Activated CD8-positive, alpha-beta T cell treated with anti-CD3 and anti-CD28 coated beads for 36 hours (primary cell): ENCODE measurements around the gene VTI1A. TPM values are rescaled to one million over a fixed set of nuclear protein-coding genes. Genes with fewer than 3 reads are reported as not detected.

Source experiments
- ATAC-seq: fragments of 200-7000 bp; cut with Tn5 transposase; one replicate; pipeline ENCODE4 v1.10.0; 2021; ENCODE audit warnings: mild to moderate bottlenecking, moderate library complexity
- CTCF ChIA-PET: fragments of 350-600 bp; sonication (Branson Sonifier 250); formaldehyde crosslinking; loops from one replicate; lab custom pipeline; 2021; ENCODE audit warnings: antibody characterized with exemption; lab: Charles Lee
- POLR2A ChIA-PET: fragments of 350-600 bp; sonication (Branson Sonifier 250); formaldehyde crosslinking; loops from one replicate; lab custom pipeline; 2021; ENCODE audit warnings: antibody characterized with exemption; lab: Charles Lee
- DNase-seq: peaks from one replicate; pipeline ENCODE4 v3.0.0-alpha.2; 2020
- H3K27ac Mint-ChIP-seq: one replicate; pipeline ENCODE4 v1.8.0; 2021; ENCODE audit warnings: mild to moderate bottlenecking, mixed read lengths
- H3K27me3 Mint-ChIP-seq: one replicate; pipeline ENCODE4 v1.8.0; 2021; ENCODE audit warnings: mixed read lengths
- H3K36me3 Mint-ChIP-seq: one replicate; pipeline ENCODE4 v1.8.0; 2021; ENCODE audit warnings: low read depth, mixed read lengths
- H3K4me1 Mint-ChIP-seq: one replicate; pipeline ENCODE4 v1.8.0; 2021; ENCODE audit warnings: low read depth, mixed read lengths
- H3K4me3 Mint-ChIP-seq: one replicate; pipeline ENCODE4 v1.8.0; 2021; ENCODE audit warnings: mild to moderate bottlenecking, moderate library complexity, mixed read lengths
- H3K9me3 Mint-ChIP-seq: one replicate; pipeline ENCODE4 v1.8.0; 2021; ENCODE audit warnings: mixed read lengths
- intact Hi-C: fragments of 100-400 bp; cut with micrococcal nuclease; formaldehyde crosslinking; loops from one replicate; pipeline ENCODE4 v1.10.0; 2022
- total RNA-seq, 2 experiments: library from RNA; stranded (reverse); gene quantifications; one replicate each; pipeline ENCODE4 v1.2.3, GENCODE V29; 2021
- TF ChIP-seq, protein P1 (sequence below): fragments of 200-600 bp; IDR thresholded peaks from one replicate; pipeline ENCODE4 v1.8.0; 2022; ENCODE audit warnings: antibody characterized with exemption, mild to moderate bottlenecking

Gene VTI1A
- total RNA-seq, 2 experiments from 2014 or later: 29.4 to 30.0 TPM

DNA sequence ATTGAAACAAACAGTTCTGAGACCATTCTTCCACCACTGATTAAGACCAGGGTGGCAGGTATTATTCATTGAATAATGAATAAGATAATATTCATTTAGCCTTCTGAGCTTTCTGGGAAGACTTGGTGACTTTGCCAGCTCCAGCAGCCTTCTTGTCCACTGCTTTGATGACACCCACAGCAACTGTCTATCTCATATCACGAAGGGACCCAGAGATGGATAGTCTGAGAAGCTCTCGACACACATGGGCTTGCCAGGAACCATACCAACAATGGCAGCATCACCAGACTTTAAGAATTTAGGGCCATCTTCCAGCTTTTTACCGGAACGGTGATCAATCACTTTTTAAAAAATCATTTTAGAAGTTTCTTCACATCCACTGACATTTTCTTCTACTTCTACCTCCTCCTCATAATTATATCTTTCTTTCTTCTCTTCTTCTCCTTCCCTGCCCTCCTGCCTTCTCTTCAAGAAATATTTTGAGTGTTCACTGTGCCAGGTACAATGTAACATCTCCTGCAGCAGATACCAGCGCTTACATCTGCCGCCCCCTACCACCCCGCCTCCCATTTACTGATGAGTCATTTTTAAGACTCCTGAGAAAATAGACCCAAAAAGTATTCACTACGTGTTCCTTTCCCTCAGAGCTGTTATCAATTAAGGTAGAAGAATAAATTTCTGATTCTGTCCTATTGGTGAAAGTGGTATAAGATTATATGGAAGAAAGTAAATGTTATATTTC is 101.7 kb downstream of the VTI1A start:
- ATAC-seq (no peak), DNase-seq (no peak)
- H3K9me3 Mint-ChIP-seq: no peaks in the 10 kb centered on the region
- H3K36me3 Mint-ChIP-seq: peaks cover 11% of the 10 kb centered on the region
- peaks cover 2% of the 10 kb centered on the region for H3K4me1 Mint-ChIP-seq
- H3K4me3 Mint-ChIP-seq: no peak overlapping the region
- ChIA-PET POLR2A (no interaction called here), CTCF (no interaction called here)
- no peak overlapping the region for H3K27ac Mint-ChIP-seq
- intact Hi-C loops: no loop called here
- H3K27me3 Mint-ChIP-seq: no peaks in the 10 kb centered on the region
- TF ChIP-seq, protein P1, sequence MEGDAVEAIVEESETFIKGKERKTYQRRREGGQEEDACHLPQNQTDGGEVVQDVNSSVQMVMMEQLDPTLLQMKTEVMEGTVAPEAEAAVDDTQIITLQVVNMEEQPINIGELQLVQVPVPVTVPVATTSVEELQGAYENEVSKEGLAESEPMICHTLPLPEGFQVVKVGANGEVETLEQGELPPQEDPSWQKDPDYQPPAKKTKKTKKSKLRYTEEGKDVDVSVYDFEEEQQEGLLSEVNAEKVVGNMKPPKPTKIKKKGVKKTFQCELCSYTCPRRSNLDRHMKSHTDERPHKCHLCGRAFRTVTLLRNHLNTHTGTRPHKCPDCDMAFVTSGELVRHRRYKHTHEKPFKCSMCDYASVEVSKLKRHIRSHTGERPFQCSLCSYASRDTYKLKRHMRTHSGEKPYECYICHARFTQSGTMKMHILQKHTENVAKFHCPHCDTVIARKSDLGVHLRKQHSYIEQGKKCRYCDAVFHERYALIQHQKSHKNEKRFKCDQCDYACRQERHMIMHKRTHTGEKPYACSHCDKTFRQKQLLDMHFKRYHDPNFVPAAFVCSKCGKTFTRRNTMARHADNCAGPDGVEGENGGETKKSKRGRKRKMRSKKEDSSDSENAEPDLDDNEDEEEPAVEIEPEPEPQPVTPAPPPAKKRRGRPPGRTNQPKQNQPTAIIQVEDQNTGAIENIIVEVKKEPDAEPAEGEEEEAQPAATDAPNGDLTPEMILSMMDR: no peak

DNA sequence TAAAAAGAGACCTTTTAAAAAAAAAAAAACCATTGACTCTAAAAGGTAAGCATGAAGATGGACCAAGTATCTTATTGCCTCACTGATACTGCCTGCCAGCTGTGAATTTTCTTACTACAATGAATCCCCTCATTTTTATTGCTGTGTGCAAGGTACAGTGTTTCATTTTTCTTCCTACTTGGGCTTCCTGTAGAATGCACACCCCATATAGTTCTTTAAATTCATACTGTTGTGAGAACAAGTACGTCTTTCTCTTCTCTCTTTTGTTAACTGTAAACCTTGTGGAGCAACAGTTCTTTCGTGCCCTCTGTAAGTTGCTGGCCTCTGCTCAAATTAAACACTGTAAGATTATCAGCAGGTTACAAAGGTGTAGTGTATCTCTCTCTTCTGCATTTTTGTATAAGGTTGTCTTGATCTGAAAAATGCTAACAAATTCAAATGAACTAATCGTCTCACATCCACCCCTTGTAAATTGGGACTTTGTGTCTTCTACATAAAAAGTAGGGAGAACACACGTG is 105.6 kb downstream of the VTI1A start:
- Mint-ChIP-seq H3K36me3 (peaks cover 2% of the 10 kb centered on the region), H3K9me3 (no peaks in the 10 kb centered on the region), H3K4me1 (peaks cover 2% of the 10 kb centered on the region), H3K27me3 (no peaks in the 10 kb centered on the region), H3K4me3 (no peak overlapping the region), H3K27ac (no peak overlapping the region)
- TF ChIP-seq, protein P1: no peak
- POLR2A ChIA-PET: no interaction called here
- ATAC-seq (no peak), DNase-seq (no peak)
- intact Hi-C loops: no loop called here
- CTCF ChIA-PET: no interaction called here

DNA sequence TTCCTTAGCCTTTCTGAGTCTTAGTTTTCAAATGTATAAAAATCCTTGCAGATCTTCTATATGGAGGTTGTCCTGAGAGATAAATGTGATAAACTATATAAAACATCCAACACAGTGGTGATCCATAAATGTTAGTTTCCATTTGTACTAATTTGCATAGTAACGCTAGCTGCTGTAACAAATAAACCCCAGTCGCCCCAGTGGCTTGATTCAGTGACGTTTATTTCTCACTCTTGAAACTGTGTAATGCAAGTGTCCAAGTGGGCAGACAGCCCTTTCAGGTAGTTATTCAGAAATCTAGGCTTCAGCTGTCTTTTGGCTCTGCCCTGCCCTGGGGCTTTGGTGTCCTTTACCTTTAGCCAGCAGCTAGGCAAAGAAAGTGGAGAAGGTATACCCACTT is 106.3 kb downstream of the VTI1A start:
- ChIA-PET CTCF (interaction anchor here (0.6 kb wide), 1 partner anchor 81 kb away, joined by 3 read pairs; no protein-coding TSS in a partner anchor), POLR2A (no interaction called here)
- Mint-ChIP-seq H3K4me1 (peaks cover 7% of the 10 kb centered on the region), H3K9me3 (no peaks in the 10 kb centered on the region), H3K27me3 (no peaks in the 10 kb centered on the region), H3K4me3 (no peak overlapping the region), H3K27ac (no peak overlapping the region), H3K36me3 (peaks cover 2% of the 10 kb centered on the region)
- no peak for ATAC-seq
- TF ChIP-seq, protein P1: no peak
- intact Hi-C loops: no loop called here
- no peak for DNase-seq

DNA sequence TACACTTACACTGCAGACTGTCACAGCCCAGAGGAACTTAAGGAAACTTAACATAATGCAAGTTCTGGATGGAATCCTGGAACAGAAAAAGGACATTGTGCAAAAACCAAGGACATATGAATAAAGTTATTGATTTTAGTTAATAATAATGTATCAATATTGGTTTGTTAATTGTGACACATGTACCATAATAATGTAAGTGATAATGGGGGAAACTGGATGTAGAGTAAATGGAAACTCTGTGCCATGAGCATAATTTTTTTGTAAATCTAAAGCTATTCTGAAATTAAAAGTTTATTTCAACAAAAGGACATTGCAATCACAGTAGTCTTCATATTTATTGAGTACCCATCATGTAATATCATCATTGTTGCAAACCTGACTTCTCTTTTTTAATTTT is 107.2 kb downstream of the VTI1A start:
- POLR2A ChIA-PET: no interaction called here
- ATAC-seq (no peak), DNase-seq (no peak)
- Mint-ChIP-seq H3K9me3 (no peaks in the 10 kb centered on the region), H3K27ac (no peak overlapping the region), H3K27me3 (no peaks in the 10 kb centered on the region), H3K4me1 (peaks cover 15% of the 10 kb centered on the region), H3K4me3 (no peak overlapping the region), H3K36me3 (peaks cover 2% of the 10 kb centered on the region)
- TF ChIP-seq, protein P1: no peak
- intact Hi-C loops: no loop called here
- CTCF ChIA-PET: no interaction called here

DNA sequence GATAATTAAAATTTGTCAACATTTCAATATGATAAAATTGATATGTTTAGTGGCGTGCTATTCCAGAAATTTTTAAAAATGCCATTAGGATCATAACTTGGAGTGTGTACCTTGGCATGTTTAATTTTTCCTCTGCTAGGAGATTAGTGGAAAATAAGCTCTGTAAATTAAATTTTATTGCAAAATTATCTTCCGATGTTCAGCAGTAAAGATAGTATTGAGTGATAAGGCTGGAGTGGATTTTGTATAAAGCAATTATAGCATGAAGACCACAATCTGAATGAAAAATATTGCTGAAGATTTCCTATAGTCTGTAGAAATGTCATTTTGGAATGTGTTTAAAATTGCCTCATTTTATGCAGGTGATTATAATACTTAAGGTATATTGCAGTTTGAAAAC is 110.2 kb downstream of the VTI1A start:
- H3K27me3 Mint-ChIP-seq: no peaks in the 10 kb centered on the region
- ChIA-PET CTCF (interaction anchor here (1.0 to 1.3 kb wide), 2 partner anchors 8 to 10 kb away, joined by 3 to 4 read pairs; no protein-coding TSS in a partner anchor), POLR2A (no interaction called here)
- no peak overlapping the region for H3K27ac Mint-ChIP-seq
- H3K9me3 Mint-ChIP-seq: no peaks in the 10 kb centered on the region
- H3K36me3 Mint-ChIP-seq: no peaks in the 10 kb centered on the region
- ATAC-seq (no peak), DNase-seq (no peak)
- peaks cover 21% of the 10 kb centered on the region for H3K4me1 Mint-ChIP-seq
- H3K4me3 Mint-ChIP-seq: no peak overlapping the region
- intact Hi-C loops: no loop called here
- TF ChIP-seq, protein P1: no peak
